HuH-7 (cell line): ENCODE results near the gene FNIP2.
"Not testable (repeated sequence)": the region's sequence is repeated elsewhere in the genome, so short reads cannot be mapped to it uniquely, and the experiment has no call there.

ENCODE experiments used
- DNase-seq: peaks from one replicate; pipeline ENCODE4 v3.0.0; 2011; ENCODE audit warnings: low spot score

The FNIP2 gene

DNA sequence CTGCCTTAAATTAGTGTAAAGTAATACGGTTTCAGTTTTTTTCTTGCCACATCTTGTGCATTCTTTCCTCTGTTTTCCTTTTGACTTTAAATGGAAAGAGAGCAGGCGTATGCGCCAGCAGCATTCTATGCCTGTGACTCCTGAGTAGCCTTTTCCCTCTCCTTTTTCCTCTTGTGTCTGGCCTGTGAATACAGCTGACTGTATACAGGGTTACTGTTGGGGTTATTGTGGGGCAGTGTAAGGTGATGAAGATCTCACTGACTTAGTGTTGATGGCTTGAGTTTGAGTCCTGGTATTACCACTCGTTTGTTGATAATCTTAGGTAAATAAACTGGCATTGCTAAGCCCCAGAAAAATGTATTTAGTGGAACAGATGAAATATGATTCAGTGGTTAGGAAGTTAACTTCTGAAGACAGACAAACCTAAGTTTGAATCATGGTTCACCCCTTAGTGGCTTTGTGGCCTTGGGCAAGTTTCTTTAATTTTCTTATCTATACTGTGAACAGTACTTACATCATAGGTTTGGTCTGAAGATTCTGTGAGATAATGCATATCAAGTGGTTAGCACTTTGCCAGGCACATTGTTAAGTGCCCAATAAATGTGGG lies 105.1 kb downstream of the FNIP2 start:
- DNase-seq = no peak

DNA sequence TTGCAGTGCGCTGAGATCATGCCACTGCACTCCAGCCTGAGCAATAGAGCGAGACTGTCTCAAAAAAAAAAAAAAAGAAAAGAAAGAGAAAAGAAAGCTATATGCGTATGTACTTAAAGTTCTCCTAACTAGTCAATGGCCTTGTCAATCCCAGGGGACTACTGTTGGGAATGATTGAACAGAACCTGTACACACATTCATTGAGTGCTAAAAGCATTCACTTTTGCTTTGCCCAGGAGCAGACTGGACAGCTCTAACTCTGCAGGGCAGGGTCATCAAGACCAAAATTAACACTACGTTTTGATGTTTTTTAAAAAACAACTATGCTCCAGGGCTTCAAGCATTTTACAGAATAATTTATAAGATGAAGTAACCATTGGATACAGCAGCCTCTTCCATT lies 106.2 kb downstream of the FNIP2 start:
- DNase-seq = peak; percentile 15

DNA sequence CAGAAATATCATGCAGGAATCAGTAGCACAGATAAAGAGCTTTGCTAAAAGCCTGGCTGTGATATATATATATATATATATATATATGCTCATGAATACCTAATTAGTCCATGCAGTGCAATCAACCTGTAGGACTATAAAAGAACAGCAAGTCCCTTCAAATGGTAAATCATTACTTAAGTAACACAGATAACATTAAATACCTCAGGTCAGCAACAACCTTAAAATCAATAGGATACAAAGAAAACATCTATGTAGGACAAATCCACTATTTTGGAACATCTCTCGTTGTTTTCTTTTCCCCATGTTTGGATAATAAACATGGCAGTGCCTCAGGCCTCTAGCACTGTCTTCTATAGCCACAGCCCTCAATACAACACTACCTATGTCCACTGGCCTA lies 106.6 kb downstream of the FNIP2 start:
- DNase-seq = no peak

DNA sequence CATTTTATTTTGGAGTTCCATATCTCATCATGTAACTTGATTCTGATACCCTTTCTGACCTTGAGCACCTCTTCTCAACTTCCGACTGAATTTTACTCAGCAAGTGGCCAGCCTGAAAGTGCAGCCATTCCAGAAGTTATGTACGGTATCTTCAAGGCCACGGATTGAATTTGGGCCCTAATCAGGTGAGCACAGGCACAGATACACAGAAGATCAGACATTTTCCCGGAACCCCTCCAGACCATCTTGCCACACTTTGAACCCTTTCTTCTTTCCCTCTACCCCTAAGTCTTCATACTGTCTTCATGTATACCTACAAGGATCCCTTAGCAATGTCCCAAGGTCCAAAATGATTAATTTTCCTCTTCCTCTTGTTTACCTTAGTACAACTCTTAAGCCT lies 108.2 kb downstream of the FNIP2 start:
- no peak for DNase-seq

DNA sequence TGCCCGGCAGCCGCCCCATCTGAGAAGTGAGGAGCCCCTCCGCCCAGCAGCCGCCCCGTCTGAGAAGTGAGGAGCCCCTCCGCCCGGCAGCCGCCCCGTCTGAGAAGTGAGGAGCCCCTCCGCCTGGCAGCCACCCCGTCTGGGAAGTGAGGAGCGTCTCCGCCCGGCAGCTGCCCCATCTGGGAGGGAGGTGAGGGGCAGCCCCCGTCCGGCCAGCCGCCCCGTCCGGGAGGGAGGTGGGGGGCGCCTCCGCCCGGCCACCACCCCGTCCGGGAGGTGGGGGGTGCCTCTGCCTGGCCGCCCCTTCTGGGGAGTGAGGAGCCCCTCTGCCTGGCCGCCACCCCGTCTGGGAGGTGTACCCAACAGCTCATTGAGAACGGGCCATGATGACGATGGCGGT lies 113.3 kb downstream of the FNIP2 start:
- not testable (repeated sequence) for DNase-seq

DNA sequence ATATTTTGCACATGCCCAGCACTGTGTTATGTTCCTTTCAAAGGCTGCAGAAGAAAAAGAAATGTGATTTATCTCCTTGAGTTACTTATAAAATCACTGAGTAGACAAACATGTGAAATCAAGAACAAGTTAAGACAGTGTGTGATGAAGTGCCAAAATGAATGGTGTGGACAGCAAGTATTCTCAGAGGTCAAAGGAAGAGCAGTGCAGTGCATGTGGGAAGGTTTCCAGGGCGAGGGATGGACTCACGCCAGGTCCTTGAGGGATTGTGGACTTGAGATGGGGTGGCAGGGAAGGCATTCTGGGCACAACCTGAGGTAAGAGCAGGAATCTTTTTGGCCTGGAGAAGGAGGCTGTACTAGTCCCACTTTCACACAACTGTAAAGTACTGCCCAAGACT lies 115.5 kb downstream of the FNIP2 start:
- no peak for DNase-seq

DNA sequence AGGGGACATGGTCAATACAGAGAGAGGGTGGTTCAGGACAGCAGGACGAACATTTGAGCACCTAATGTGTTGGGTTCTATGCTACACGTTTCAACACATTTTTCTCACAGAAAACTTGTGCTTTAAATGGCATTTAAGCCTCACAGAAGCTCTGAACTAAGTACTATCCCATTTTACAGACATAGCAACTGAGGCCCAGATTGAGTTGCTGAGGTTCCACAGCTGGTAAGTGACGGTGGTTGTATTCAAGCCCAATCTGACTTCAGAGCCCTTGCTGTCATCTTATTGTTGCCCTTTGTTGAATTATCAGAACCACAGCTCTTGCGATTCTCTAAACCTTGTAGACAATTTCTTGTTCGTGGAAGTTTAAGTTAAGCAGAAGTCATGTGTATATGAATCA lies 116.7 kb downstream of the FNIP2 start:
- no peak for DNase-seq

DNA sequence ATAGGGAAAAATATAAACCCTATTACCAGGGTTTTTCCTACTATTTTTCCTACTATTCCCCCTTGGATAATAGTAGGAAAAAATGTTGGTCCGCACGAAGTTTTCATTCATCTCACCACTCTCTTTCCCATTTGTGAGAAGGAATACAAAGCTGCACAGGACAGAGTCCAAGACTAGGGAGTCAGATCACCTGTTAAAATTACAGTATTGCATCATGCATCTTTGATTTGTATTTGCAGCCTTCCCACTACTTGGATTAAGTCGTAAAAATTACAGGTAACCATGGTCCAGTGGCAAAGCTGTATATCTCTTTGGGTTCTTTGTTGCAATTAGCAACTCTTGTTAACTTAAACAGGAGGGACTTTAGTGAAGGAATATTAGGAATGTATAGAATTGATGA lies 121.5 kb downstream of the FNIP2 start:
- no peak for DNase-seq

DNA sequence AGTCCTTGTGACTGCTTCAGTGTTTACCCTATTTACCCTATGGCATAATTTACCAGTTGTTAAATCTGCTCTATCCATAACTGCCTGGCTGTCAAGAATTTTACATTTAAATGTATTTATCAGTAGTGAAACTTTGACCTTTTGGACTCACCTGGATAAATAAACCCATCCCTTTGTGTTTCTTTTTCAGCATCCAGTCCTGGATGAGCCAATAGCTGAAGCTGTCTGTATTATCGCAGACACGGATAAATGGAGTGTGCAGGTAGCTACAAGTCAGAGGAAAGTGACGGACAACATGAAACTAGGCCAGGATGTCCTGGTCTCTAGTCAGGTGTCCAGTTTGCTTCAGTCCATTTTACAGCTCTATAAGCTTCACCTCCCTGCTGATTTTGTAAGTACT lies 122.4 kb downstream of the FNIP2 start:
- no peak for DNase-seq

DNA sequence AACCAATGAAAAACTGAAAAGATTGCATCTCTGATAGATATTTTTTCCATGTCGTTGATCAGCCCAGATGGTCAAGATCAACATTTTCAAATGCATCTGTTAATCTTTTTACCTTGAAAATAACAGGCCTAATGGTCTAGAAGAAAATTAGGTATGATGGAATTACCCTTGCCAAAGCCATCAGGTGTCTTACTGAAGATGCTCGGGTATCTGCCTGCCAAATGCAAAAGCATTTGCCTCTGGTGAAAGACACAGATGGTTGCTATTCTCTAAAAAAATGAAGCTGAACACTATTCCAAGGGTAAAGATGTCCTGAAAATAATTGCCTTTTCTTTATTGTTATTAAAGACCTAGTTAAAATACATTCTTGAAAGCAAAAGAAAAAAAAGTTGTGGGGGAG lies 126.0 kb downstream of the FNIP2 start:
- DNase-seq = no peak

DNA sequence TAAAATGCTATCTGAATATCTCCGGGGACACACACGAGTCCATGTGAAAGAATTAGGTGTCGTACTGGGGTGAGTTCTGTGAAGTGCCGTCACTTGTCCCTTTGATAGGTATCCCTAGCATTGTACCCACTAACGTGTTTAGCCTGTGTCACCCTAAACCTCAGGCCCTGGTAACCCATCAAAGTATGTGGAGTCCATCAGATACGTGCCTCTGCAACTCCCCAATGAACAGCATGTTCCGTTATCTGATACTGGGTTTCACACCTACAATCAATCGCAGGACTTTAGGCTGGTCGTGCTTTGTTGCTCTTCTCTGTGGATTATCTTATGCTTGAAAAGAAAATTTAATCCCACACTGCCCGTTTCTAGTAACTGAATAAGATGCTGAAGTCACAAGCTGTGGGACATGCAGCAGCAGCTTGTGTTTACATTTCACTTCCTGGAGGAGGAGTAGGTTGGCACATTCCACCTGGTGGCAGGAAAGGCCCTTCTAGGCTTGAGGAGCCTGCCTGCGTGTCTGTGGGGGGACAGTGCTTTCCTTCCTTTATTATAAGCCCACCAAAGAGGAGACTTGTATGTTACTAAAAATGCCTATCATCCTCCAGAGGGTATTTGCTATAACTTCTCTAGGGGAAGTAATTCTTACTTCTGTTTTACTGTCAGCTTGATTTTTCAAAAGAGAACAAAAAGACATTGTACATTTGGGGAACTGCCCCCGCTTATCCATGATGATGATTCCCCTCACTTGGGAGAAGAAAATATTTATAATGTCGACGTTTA lies 127.2 kb downstream of the FNIP2 start:
- no peak for DNase-seq

DNA sequence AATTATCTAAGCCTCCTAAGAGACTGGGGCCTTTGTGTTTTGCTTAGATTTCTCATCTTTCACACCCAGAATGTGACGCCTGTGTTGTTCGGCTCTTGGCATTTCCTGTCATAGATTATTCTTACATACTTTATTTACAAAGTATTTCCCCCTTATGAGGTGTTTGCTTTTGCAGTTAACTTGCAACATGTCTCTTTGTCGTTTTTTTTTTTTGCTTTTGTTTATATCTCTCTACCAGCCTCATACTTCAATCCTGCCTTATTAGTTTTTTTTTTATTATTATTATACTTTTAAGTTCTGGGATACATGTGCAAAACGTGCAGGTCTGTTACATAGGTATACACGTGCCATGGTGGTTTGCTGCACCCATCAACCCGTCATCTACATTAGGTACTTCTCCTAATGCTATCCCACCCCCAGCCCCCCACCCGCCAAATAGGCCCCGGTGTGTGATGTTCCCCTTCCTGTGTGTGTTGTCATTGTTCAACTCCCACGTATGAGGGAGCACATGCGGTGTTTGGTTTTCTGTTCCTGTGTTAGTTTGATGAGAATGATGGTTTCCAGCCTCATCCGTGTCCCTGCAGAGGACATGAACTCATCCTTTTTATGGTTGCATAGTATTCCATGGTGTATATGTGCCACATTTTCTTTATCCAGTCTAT lies 127.9 kb downstream of the FNIP2 start:
- DNase-seq = not testable (repeated sequence)

DNA sequence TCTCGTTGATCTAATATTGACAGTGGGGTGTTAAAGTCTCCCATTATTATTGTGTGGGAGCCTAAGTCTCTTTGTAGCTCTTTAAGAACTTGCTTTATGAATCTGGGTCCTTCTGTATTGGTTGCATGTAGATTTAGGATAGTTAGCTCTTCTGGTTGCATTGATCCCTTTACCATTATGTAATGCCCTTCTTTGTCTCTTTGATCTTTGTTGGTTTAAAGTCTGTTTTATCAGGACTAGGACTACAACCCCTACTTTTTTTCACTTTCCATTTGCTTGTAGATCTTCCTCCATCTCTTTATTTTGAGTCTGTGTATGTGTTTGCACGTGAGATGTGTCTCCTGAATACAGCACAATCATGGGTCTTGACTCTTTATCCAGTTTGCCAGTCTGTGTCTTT lies 131.6 kb downstream of the FNIP2 start:
- not testable (repeated sequence) for DNase-seq

DNA sequence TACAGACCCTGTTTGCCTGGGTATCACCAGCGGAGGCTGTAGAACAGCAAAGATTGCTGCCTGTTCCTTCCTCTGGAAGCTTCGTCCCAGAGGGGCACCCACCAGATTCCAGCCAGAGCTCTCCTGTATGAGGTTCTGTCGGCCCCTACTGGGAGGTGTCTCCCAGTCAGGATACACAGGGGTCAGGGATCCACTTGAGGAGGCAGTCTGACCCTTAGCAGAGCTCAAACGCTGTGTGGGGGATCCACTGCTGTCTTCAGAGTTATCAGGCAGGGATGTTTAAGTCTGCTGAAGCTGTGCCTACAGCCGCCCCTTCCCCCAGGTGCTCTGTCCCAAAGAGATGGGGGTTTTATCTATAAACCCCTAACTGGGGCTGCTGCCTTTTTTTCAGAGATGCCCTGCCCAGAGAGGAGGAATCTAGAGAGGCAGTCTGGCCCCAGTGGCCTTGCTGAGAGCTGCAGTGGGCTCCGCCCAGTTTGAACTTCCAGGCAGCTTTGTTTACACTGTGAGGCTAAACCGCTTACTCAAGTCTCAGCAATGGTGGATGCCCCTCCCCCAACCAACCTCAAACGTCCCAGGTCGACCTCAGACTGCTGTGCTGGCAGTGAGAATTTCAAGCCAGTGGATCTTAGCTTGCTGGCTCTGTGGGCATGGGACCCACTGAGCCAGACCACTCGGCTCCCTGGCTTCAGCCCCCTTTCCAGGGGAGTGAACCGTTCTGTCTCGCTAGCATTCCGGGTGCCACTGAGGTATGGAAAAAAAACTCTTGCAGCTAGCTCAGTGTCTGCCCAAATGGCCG lies 133.7 kb downstream of the FNIP2 start:
- peak; percentile 32 for DNase-seq

DNA sequence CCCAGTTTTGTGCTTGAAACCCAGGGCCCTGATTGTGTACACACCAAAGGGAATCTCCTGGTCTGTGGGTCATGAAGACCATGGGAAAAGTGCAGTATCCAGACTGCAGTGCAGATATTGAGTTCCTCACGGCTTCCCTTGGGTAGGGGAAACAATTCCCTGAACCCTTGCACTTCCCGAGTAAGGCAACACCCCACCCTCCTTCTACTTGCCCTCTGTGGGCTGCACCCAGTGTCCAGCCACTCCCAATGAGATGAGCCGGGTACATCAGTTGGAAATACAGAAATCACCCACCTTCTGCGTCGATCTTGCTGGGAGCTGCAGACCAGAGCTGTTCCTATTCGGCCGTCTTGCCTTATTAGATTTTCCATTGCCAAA lies 134.2 kb downstream of the FNIP2 start:
- no peak for DNase-seq

DNA sequence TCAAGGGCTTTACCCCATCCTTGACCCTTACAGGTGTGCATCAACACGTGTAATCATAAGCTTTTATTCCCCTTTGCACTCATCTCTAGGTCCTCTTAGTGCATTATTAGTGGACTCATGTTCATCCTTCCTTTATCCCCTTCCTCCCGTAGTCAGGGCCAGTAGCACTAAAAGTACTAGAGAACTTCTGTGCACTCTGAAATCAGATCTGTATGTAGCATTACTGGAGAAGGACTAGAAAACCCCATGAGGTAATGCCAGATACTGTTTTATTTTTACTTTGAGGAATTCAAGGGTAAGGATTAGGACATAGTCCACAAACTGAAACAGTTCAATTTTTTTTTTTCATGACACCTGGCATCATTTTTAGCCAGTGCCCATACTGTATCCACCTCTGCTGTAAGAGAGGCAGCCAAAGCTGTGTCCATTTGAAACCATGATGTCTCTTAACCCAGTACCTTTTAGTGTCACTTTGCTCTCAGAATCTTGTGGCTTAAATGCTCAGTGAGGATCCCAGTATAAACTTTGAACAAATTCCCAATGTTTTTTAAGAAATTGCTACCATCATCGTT lies 134.7 kb downstream of the FNIP2 start:
- no peak for DNase-seq

DNA sequence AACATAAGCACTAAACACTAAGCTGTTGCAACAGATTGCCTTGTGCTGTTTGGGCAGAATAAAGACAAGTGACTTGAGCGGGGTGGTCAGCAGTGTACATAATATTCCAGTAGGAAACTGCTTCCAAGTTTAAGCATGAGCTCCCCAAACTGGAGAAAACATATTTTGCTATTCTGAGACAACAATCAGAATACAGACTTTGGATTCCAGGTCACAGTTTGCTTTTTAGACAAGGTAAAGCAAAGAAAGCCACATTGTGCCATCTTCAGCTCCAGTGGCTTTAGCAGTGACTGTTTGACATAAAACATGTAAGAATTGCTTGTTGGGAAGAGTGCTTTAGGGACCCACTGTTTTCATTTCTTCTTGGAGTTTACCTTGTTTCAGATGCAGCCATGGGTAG lies 136.0 kb downstream of the FNIP2 start:
- DNase-seq = no peak

DNA sequence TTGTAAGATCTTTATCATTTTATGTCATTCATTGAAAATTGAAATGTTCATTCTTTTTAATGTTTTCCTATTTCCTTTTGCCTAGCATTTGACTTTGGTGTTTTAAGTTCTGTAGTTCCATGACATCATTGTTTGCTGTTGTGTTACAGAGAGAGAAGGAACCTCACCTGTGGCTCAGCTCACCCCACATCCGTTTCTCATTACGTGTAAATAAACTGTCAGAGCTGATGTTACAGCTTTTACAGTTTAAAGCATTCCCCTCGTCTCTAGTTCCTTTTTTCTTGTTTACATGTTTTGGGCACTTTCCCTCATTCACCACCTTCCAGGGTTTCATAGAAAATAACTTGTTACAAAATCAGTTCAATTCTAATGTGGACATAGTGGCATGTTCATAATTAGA lies 137.2 kb downstream of the FNIP2 start:
- DNase-seq = no peak

DNA sequence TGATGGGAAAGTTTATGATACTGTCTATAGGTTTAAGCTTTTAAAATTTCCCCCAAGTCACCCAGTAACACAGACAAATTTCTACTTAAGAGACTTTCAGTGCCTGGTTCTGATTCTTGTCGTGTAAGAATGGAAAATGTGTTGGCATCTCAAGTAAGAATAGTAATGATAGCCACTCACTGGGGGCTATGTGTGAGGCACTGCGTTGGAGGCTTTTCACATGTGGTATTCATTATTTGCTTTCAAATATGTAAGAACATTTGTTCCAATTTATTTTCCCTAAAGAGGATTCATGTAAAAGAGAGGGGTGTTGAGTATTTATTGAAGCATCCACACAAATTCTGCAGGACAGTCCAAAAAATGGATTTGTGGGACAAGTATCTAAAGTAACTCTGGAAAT lies 143.6 kb downstream of the FNIP2 start:
- no peak for DNase-seq

DNA sequence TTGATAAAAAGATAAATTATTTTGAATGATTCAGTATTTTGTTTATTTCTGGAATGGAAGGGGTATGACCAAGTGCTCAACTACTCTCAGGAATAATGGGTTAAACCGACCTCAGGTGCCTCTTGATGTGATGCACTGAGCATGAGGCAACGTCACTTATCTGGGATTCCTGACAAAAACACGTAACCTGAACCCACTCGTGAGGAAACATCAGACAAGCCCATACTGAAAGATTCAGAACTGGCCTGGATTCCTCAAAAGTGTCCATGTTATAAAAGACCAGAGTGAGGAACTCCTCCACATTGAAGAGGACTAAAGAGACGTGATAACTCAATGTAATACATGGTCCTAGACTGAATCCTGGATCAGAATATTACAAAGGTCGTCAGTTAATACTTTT lies 144.0 kb downstream of the FNIP2 start:
- DNase-seq = no peak

DNA sequence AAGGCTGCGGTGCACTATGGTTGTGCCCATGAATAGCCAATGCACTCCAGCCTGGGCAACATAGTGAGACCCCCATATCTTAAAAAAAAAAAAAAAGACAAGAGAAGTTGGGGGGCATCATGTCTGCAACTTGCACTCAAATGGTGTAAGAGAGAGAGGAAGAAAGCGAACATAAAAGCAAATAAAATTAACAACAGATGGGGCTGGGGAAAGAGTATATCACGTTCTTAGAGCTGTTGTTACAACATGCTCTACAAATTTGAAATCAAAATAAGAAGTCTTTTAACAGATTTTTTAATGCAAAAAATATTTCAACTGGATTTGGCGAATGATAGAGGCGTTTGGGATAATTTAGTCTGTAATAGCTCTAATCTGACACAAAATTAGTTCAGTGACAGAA lies 144.9 kb downstream of the FNIP2 start:
- no peak for DNase-seq

DNA sequence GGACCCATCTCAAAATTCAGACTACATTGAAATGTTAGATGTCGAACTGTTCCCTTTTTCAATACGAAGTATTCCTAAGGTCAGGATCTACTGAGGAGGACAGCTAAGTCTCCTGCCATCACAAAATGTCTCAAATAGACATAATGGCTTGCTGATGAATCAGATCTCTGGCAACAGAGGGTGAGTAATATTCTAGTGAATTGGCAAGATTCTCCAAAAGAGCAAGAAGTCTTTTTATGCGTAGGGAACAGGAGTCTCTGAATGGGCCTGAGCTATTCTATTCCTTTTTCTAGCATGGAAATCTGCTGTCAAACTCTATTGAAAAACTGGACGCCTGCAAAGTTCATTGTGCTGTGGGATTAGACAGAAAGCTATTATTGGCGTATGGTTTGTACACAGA lies 145.4 kb downstream of the FNIP2 start:
- DNase-seq = no peak
